ENCODE data around the gene CNMD.

- TF ChIP-seq CTCF (IDR thresholded peaks at IDR 0.05), result no peak
- TF ChIP-seq EZH2 (IDR thresholded peaks at IDR 0.05), result no peak
Observed at GRCh38 chr13:52782471-52783448, 43.1 kb upstream of the CNMD start.
